HS-27A (cell line): Measurements from ENCODE around the gene ZMYM1.
"Not testable (repeated sequence)": the region's sequence is repeated elsewhere in the genome, so short reads cannot be mapped to it uniquely, and the experiment has no call there.

Experiments used
- DNase-seq: peaks from one replicate; pipeline ENCODE4 v3.0.0-alpha.2; 2012; ENCODE audit warnings: low read depth, missing footprints

The ZMYM1 gene

GRCh38 chr1:35076426-35076825 is 2.8 kb upstream of the ZMYM1 start:
- DNase-seq: peak; percentile 43

- no peak for DNase-seq
These were observed 1.1 kb downstream of the ZMYM1 start for GRCh38 chr1:35080171-35080854.

- no peak for DNase-seq
These were observed 6.2 kb downstream of the ZMYM1 start for GRCh38 chr1:35085421-35085820.

- DNase-seq: no peak
These were observed 18.0 kb downstream of the ZMYM1 start for GRCh38 chr1:35097224-35097623.

GRCh38 chr1:35111106-35111505 is 31.9 kb downstream of the ZMYM1 start:
- peak; percentile 30 for DNase-seq

GRCh38 chr1:35112668-35113067 is 33.5 kb downstream of the ZMYM1 start:
- DNase-seq: no peak

- DNase-seq: peak; percentile 47
These were observed 36.5 kb downstream of the ZMYM1 start for GRCh38 chr1:35115459-35116383.

- no peak for DNase-seq
These were observed 41.4 kb downstream of the ZMYM1 start for GRCh38 chr1:35120458-35121133.

GRCh38 chr1:35122311-35122710 is 43.1 kb downstream of the ZMYM1 start:
- no peak for DNase-seq

GRCh38 chr1:35126546-35126945 is 47.4 kb downstream of the ZMYM1 start:
- DNase-seq: no peak

GRCh38 chr1:35129080-35129479 is 49.9 kb downstream of the ZMYM1 start:
- DNase-seq: no peak

GRCh38 chr1:35136780-35137179 is 57.6 kb downstream of the ZMYM1 start:
- no peak for DNase-seq

GRCh38 chr1:35137590-35137989 is 58.4 kb downstream of the ZMYM1 start:
- DNase-seq: not testable (repeated sequence)

GRCh38 chr1:35142294-35142693 is 63.1 kb downstream of the ZMYM1 start:
- not testable (repeated sequence) for DNase-seq

GRCh38 chr1:35142728-35143127 is 63.5 kb downstream of the ZMYM1 start:
- DNase-seq: not testable (repeated sequence)

- DNase-seq: no peak
These were observed 64.7 kb downstream of the ZMYM1 start for GRCh38 chr1:35143737-35144508.

GRCh38 chr1:35145892-35146549 is 66.8 kb downstream of the ZMYM1 start:
- DNase-seq: not testable (repeated sequence)

GRCh38 chr1:35151220-35151619 is 72.0 kb downstream of the ZMYM1 start:
- DNase-seq: no peak

GRCh38 chr1:35164893-35165292 is 85.7 kb downstream of the ZMYM1 start:
- no peak for DNase-seq
